M059J (cell line): Measurements from ENCODE around the gene MED15. TPM values are rescaled to one million over a fixed set of nuclear protein-coding genes. Genes with fewer than 3 reads are reported as not detected.
A peak's percentile ranks its signal among the peaks of the same experiment; 100 is the strongest.

ENCODE experiments used
- DNase-seq: peaks from one replicate; pipeline ENCODE4 v3.0.0-alpha.2; 2012; ENCODE audit warnings: low read depth
- total RNA-seq: library from RNA; depleted of rRNA; stranded (reverse); fragments of >200 nt; shearing (Covaris generic); gene quantifications from 2 replicates; pipeline ENCODE4 v1.2.3, GENCODE V29; 2014

Gene MED15
- total RNA-seq, 1 experiment from 2014 or later: 27.9 TPM

- DNase-seq: peak; percentile 94
These were observed 2.1 kb downstream of the MED15 start for GRCh38 chr22:20509344-20510047.

- peak; percentile 68 for DNase-seq
These were observed 3.6 kb downstream of the MED15 start for GRCh38 chr22:20510811-20511577.

GRCh38 chr22:20511578-20512229 is 4.3 kb downstream of the MED15 start:
- no peak for DNase-seq

- DNase-seq: peak; percentile 86
These were observed 7.4 kb downstream of the MED15 start for GRCh38 chr22:20514658-20515406.

- no peak for DNase-seq
These were observed 9.0 kb downstream of the MED15 start for GRCh38 chr22:20516399-20516798.

- no peak for DNase-seq
These were observed 10.0 kb downstream of the MED15 start for GRCh38 chr22:20517422-20517821.

- DNase-seq: no peak
These were observed 10.6 kb downstream of the MED15 start for GRCh38 chr22:20517841-20518592.

- DNase-seq: no peak
These were observed 12.1 kb downstream of the MED15 start for GRCh38 chr22:20519558-20519957.

- peak; percentile 40 for DNase-seq
These were observed 12.7 kb downstream of the MED15 start for GRCh38 chr22:20520093-20520511.

- no peak for DNase-seq
These were observed 15.0 kb downstream of the MED15 start for GRCh38 chr22:20522134-20523004.

- DNase-seq: peak; percentile 31
These were observed 15.9 kb downstream of the MED15 start for GRCh38 chr22:20523086-20523983.

- peak; percentile 63 for DNase-seq
These were observed 16.6 kb downstream of the MED15 start for GRCh38 chr22:20524004-20524481.

GRCh38 chr22:20525048-20525447 is 17.6 kb downstream of the MED15 start:
- no peak for DNase-seq

GRCh38 chr22:20526305-20526627 is 18.9 kb downstream of the MED15 start:
- no peak for DNase-seq

- DNase-seq: peak; percentile 86
These were observed 19.4 kb downstream of the MED15 start for GRCh38 chr22:20526628-20527355.

GRCh38 chr22:20528405-20528978 is 21.1 kb downstream of the MED15 start:
- DNase-seq: no peak

GRCh38 chr22:20530368-20531153 is 23.2 kb downstream of the MED15 start:
- peak; percentile 88 for DNase-seq

- no peak for DNase-seq
These were observed 23.7 kb downstream of the MED15 start for GRCh38 chr22:20531154-20531403.
